ENCODE data around the gene PLEKHG1.

Gene PLEKHG1

GRCh38 chr6:150620244-150620643 lies 20.6 kb downstream of the PLEKHG1 start:
- no peak for DNase-seq (ENCODE audit: low read depth in 2 of 2)

- DNase-seq (ENCODE audit: low read depth in 2 of 2) = no peak
These were observed 21.1 kb downstream of the PLEKHG1 start for GRCh38 chr6:150620763-150621162.

- no peak for DNase-seq (ENCODE audit: low read depth in 2 of 2)
These were observed 22.8 kb downstream of the PLEKHG1 start for GRCh38 chr6:150622476-150622875.

GRCh38 chr6:150622941-150623874 lies 23.5 kb downstream of the PLEKHG1 start:
- DNase-seq (ENCODE audit: low read depth in 2 of 2) = no peak

- DNase-seq (ENCODE audit: low read depth in 2 of 2) = no peak
These were observed 24.5 kb downstream of the PLEKHG1 start for GRCh38 chr6:150624191-150624590.

GRCh38 chr6:150625927-150626326 lies 26.2 kb downstream of the PLEKHG1 start:
- DNase-seq (ENCODE audit: low read depth in 2 of 2) = no peak

GRCh38 chr6:150627154-150627553 lies 27.5 kb downstream of the PLEKHG1 start:
- DNase-seq (ENCODE audit: low read depth in 2 of 2) = no peak

- DNase-seq (ENCODE audit: low read depth in 2 of 2) = no peak
These were observed 27.9 kb downstream of the PLEKHG1 start for GRCh38 chr6:150627585-150628025.

GRCh38 chr6:150628908-150629307 lies 29.2 kb downstream of the PLEKHG1 start:
- DNase-seq (ENCODE audit: low read depth in 2 of 2) = no peak

- peak; percentile 3 to 14 for DNase-seq (ENCODE audit: low read depth in 2 of 2)
These were observed 31.7 kb downstream of the PLEKHG1 start for GRCh38 chr6:150631283-150631983.

GRCh38 chr6:150631984-150632642 lies 32.4 kb downstream of the PLEKHG1 start:
- DNase-seq (ENCODE audit: low read depth in 2 of 2) = no peak

GRCh38 chr6:150632785-150633485 lies 33.2 kb downstream of the PLEKHG1 start:
- no peak for DNase-seq (ENCODE audit: low read depth in 2 of 2)

- DNase-seq (ENCODE audit: low read depth in 2 of 2) = no peak
These were observed 33.8 kb downstream of the PLEKHG1 start for GRCh38 chr6:150633486-150633834.

GRCh38 chr6:150634176-150634963 lies 34.7 kb downstream of the PLEKHG1 start:
- no peak for DNase-seq (ENCODE audit: low read depth in 2 of 2)

GRCh38 chr6:150634964-150635292 lies 35.2 kb downstream of the PLEKHG1 start:
- no peak for DNase-seq (ENCODE audit: low read depth in 2 of 2)

GRCh38 chr6:150635906-150636514 lies 36.3 kb downstream of the PLEKHG1 start:
- no peak for DNase-seq (ENCODE audit: low read depth in 2 of 2)

- no peak for DNase-seq (ENCODE audit: low read depth in 2 of 2)
These were observed 37.1 kb downstream of the PLEKHG1 start for GRCh38 chr6:150636808-150637207.

- DNase-seq (ENCODE audit: low read depth in 2 of 2) = no peak
These were observed 37.6 kb downstream of the PLEKHG1 start for GRCh38 chr6:150637266-150637665.

GRCh38 chr6:150638267-150638666 lies 38.6 kb downstream of the PLEKHG1 start:
- DNase-seq (ENCODE audit: low read depth in 2 of 2) = no peak

GRCh38 chr6:150638765-150639164 lies 39.1 kb downstream of the PLEKHG1 start:
- no peak for DNase-seq (ENCODE audit: low read depth in 2 of 2)
